Activated naive CD4-positive, alpha-beta T cell treated with Interleukin-2 at 50 U/mL for 16 hours (primary cell): Measurements from ENCODE around the gene MTUS2.
"Not testable (repeated sequence)": the region's sequence is repeated elsewhere in the genome, so short reads cannot be mapped to it uniquely, and the experiment has no call there.

Experiments used
- DNase-seq: peaks from one replicate; pipeline ENCODE4 v3.0.0-alpha.2; 2020

MTUS2 gene

DNA sequence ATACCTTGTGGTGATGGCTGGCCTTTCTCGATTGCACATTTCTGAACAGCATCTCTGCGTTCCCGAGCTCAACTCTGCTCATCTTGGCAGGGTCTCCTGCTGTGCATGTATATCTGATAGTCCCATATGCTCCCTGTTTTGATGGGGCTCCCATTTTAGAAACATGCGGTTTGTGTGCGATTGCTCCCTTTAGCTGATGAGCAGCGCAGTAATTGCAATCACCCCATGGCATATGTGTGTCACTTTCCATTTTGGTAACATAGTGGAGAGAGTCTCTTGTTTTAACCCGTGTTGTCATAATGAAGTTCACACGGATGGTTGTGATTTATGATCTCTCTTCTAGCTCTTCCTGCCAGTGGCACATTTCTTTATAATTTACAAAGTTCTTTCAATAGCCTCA, 144.7 kb downstream of the MTUS2 start:
- DNase-seq = no peak

DNA sequence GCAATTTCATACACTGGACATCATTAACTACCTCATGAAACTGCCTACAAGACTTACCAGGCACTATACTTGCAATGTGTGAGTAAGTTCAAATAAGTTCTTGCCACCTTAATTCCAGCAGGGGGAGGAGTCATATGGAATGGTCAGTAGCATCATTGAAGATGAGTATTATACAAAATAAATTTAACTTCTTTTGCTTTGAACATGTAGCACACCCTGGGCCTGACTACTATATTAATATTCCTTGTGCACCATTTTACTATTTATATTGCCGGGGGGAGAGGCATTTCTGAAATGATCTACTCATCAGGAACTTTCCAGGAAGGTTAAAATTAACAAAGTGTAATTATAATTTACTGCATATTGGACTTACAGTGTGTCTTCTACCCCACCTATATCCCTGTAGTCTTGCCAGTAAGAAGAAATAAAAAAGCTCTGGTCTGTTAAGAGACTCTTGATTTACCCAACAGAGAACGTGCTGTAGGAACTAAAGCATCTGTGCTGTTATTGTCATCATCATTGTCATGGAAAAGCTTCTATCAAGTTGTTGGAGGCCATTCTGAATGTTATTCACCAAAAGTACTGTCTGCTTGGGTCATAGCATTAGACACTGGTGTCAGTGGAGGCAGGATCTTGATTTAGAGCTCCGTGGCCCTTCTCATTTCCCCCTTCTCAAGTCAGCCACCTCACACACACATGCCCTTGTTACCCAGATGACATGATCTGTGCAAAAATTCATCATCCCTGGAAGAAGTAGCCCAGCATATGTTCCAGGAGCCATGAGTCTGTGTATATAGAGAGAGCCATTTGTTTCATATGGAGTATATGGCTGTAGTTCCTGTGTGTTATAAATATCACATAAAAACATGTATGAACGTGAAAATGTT, 147.1 kb downstream of the MTUS2 start:
- DNase-seq = no peak

GRCh38 chr13:28976195-28976594, 156.1 kb downstream of the MTUS2 start:
- no peak for DNase-seq

GRCh38 chr13:28976636-28977035, 156.5 kb downstream of the MTUS2 start:
- DNase-seq = no peak

GRCh38 chr13:28978574-28978973, 158.4 kb downstream of the MTUS2 start:
- no peak for DNase-seq

DNA sequence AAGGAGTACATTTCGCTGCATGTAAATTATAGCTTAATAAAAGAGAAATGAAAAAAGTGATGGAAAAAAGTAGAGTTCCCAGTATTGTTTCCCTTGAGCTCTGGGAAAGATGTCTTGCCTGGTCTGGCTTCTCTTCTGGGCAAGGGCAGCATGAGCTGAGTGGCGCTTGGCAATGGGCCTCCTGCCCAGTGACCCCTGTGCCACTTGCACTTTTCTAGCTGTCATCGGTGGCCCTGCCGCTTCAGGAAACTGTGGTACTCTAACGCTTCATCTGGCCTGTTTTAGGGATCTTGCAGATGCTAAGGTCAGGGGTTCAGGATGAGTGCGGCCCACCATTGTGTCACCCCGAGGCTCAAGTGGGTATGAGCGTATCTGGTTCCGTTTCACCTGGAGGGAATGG, 161.4 kb downstream of the MTUS2 start:
- no peak for DNase-seq

DNA sequence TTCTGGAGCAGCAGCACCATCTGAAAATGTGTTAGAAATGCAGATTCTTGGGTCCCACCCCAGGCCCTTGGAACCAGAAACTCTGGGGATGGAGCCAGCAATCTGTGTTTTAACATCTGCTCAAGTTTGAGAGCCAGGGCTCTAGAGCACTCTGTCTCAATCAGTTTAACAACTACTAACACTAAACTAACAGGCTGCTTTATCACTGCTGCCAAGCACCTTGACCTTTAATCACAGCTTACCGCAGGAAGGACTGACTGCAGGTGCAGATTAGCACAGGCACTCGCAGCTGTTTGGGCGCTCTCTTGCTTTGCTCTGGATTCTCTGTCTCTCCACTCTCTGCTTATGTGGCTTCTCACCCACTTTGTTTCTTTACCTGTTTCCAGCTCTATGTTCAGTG, 163.5 kb downstream of the MTUS2 start:
- no peak for DNase-seq

DNA sequence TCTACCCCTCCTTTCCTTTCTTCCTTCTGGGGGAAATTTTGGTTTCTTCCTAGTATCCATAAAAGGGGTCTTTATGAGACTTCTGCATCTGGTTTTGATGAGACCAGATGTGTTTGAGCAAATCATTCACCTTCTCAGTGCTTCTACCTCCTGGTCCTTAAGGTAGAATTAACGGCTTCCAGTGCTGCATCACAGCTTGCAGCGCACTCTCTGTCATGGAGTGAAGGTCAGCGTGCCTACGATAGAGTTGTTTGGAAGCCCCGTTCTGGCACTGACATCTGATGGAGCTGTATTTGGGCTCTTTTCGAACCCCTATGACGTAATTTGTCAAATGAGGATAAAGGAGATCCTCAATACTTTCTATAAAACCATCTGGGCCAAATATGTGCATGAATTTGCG, 164.2 kb downstream of the MTUS2 start:
- no peak for DNase-seq

GRCh38 chr13:28984825-28985224, 164.7 kb downstream of the MTUS2 start:
- no peak for DNase-seq

DNA sequence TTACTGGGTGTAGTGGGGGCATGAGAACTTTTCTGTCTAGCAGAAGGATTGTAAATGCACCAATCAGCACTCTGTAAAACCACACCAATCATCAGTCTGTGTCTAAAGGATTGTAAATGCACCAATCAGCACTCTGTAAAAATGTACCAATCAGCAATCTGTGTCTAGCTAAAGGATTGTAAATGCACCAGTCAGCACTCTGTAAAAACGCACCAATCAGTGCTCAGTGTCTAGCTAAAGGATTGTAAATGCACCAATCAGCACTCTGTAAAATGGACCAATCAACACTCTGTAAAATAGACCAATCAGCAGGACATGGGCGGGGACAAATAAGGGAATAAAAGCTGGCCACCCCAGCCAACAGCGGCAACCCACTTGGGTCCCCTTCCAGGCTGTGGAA, 170.2 kb downstream of the MTUS2 start:
- DNase-seq = not testable (repeated sequence)

DNA sequence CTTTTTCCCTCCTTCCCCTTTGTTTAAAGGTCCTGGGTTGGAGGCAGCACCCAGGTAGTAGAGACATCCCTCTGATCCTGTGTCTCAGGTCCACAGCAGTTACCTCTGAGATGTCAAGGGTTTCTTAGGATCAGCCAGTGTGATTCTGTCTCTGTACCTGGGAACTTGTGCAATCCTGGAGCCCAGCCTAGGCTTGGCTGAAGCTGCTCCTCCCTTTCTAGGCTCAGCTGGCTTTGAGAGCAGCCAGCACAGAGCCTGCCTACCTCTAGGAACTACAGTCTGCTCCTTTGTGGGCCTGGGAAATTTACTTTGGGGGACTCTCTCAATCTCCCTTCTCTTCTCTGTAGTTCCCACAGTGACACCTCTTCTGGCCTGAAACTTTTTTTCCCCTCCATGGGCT, 171.6 kb downstream of the MTUS2 start:
- DNase-seq = no peak

GRCh38 chr13:29000826-29001225, 180.7 kb downstream of the MTUS2 start:
- DNase-seq = no peak

GRCh38 chr13:29005035-29005762, 185.1 kb downstream of the MTUS2 start:
- no peak for DNase-seq

GRCh38 chr13:29005763-29006120, 185.6 kb downstream of the MTUS2 start:
- no peak for DNase-seq

DNA sequence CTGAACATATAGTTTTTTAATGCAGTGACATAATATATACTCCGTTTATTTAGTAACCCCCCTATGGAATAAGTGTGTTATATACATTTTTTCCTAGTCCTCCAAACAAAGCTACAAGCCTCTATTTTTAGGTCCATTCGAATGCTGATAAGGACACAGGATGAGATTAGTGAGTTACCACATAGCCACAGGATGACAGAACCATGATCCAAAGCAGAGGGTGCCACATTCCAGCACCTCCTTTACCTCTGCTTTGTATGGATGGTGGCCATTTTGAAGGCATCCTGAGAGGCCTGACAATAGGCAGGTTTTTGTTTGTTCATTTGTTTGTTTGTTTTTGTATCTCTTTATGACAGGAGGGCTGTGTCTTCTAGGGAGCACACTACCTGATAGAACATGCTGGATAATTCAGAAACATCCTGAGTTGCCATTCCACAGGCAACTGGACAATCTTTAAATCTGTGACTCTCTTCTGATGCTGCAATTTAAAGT, 186.3 kb downstream of the MTUS2 start:
- no peak for DNase-seq

DNA sequence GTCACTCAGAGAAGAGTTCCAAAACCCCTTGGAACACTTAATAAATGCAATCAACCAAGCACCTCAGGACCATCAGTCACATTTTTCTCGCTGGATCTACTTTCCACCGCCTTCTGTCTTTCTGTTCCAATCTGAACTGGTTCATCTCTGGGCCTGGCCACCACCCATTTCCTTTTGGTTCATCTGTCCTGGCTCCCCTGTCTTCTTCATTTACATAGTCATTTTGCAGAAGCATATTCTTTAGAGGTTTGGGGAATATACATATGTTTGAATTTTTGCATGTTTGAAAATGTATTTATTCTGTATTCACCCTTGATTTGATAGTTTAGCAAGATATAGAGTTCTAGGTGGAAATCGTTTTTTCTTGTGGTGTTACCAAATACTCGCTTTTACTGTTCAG, 188.2 kb downstream of the MTUS2 start:
- no peak for DNase-seq

DNA sequence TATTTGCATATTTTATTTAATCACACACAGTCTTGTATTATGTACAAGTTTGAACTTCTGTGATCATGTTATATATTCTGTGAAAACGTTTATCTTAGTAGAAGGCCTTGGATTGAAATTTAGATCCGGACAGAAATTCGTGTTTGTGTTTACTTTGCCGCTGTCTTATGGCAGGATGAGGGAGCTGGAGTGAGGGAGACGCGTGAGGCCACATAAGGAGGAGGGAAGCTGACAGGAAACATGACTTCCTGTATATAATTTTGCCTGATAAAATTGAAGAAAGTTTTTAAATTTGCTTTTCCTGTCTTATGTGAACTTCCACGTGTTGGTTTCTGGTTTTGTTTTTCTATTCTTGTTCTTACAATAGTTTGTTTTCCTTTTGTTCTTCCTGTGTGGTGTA, 200.2 kb downstream of the MTUS2 start:
- DNase-seq = no peak

DNA sequence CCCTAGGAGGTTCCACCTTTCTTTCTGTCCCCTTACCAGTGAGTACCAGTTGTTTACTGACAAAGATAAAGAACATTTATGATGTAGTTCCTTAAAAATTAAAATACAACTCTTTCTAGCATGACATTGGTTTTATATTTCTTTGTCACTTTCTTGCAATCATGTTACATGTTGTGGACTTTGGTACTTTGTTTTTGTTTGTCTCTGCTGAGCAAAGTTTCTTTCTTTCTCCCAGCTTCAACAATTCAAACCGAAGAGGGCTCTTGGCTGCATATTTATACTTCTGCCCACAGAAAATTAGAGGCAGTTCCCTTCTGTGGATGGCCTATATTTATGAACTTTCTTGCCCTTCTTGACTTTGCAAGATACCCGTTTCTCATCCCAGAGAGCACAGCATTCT, 201.2 kb downstream of the MTUS2 start:
- DNase-seq = no peak

- no peak for DNase-seq
Observed at GRCh38 chr13:29021717-29022116, 201.6 kb downstream of the MTUS2 start.

DNA sequence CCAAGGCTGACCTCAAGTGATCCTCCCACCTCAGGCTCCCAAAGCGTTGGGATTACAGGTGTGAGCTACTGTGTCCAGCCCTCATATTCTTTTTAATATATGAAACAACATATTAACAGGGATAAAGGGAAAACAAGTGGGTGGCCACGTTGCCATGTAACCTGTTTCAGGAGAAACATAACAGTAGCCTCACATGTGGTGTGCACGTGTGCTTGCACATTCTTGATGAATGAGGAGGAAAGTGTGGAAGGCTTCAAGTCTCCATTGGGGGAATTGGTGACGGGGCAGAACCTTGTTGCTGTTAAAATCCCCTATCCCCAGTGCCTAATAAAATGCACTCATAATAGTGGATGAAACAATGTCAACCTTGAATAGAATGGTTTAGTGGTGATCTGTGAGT, 202.3 kb downstream of the MTUS2 start:
- no peak for DNase-seq

DNA sequence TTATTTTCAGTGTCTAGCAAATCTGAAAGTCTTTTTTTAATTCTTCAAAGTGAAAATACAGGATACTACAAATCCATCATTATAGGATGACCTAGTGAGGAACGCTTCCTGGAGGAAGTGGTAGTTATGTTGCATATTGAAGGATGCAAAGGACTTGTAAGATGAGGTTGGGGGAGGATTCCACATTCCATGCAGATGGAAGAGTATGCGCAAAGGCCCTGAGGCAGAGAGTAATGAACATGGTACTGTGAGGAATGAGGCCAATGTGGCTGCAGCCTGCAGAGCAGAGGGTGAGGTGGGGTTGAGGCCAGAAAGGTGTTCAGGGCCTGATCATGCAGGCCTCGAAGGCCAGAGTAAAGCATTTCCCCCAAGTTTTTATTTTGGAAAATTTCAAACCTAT, 202.8 kb downstream of the MTUS2 start:
- no peak for DNase-seq

- DNase-seq = no peak
Observed at GRCh38 chr13:29024783-29025182, 204.6 kb downstream of the MTUS2 start.

DNA sequence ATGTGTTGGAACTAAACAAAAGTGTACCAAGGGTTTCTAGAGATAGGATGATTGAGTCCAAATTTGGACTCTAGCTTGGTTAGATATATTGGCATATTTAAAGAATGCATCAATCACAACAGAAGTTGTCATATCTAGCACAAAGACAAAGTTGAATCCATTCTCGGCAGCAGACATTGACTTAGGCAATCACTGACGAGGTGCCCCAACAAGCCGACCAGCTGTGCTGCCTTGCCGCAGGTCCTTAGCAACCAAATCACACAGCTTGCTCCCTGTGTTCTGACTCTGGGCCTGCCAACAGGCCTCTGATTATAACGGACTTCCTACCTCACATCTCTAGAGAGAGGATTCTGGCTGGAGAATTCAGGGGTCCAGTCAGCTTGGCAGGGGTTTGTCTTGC, 208.7 kb downstream of the MTUS2 start:
- DNase-seq = no peak

DNA sequence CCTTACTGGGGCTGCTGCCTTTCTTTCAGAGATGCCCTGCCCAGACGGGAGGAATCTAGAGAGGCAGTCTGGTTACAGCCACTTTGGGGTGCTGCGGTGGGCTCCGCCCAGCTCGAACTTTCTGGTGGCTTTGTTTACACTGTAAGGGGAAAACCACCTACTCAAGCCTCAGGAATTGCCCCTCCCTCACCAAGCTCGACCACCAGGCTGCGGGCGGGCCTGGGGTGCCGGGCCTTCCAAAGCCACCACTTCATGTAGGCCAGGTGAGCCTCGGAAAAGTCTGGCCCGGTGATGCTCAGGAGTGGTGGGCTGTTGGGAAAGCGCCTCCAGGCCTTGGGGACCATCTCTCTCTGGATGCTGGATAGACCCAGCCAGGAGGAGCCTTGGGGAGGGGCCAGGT, 218.6 kb downstream of the MTUS2 start:
- DNase-seq = no peak
